Activated CD4-positive, alpha-beta T cell treated with anti-CD3 and anti-CD28 coated beads for 36 hours (primary cell): ENCODE measurements around the gene POGLUT2. TPM values are rescaled to one million over a fixed set of nuclear protein-coding genes. Genes with fewer than 3 reads are reported as not detected.
A peak's percentile ranks its signal among the peaks of the same experiment; 100 is the strongest.

Experiments used
- ATAC-seq: fragments of 200-7000 bp; cut with Tn5 transposase; one replicate; pipeline ENCODE4 v1.10.0; 2021; ENCODE audit warnings: mild to moderate bottlenecking, moderate library complexity
- CTCF ChIA-PET: fragments of 350-600 bp; sonication (Branson Sonifier 250); formaldehyde crosslinking; loops from one replicate; lab custom pipeline; 2021; ENCODE audit warnings: antibody characterized with exemption; lab: Charles Lee
- POLR2A ChIA-PET: fragments of 350-600 bp; sonication (Branson Sonifier 250); formaldehyde crosslinking; loops from one replicate; lab custom pipeline; 2021; ENCODE audit warnings: antibody characterized with exemption, inconsistent platforms; lab: Charles Lee
- DNase-seq: peaks from one replicate; pipeline ENCODE4 v3.0.0-alpha.2; 2020
- H3K27ac Mint-ChIP-seq: one replicate; pipeline ENCODE4 v1.8.0; 2021; ENCODE audit warnings: mixed read lengths
- H3K27me3 Mint-ChIP-seq: one replicate; pipeline ENCODE4 v1.8.0; 2021; ENCODE audit warnings: mixed read lengths
- H3K36me3 Mint-ChIP-seq: one replicate; pipeline ENCODE4 v1.8.0; 2021; ENCODE audit warnings: low read depth, mixed read lengths
- H3K4me1 Mint-ChIP-seq: one replicate; pipeline ENCODE4 v1.8.0; 2021; ENCODE audit warnings: mixed read lengths
- H3K4me3 Mint-ChIP-seq: one replicate; pipeline ENCODE4 v1.8.0; 2021; ENCODE audit warnings: mild to moderate bottlenecking, moderate library complexity, mixed read lengths
- H3K9me3 Mint-ChIP-seq: one replicate; pipeline ENCODE4 v1.8.0; 2021; ENCODE audit warnings: low read depth, mixed read lengths
- intact Hi-C, 2 experiments: fragments of 100-400 bp; cut with DNase I in 1 of 2; cut with micrococcal nuclease in 1 of 2; formaldehyde crosslinking; loops; one replicate each; pipeline versions ENCODE4 v1.14.2 to v1.15.1; 2022 to 2024; cut with DNase I, micrococcal nuclease
- total RNA-seq, 2 experiments: library from RNA; stranded (reverse); gene quantifications; one replicate each; pipeline ENCODE4 v1.2.3, GENCODE V29; 2021

The POGLUT2 gene
- total RNA-seq, 2 experiments from 2014 or later = 3.3 to 3.7 TPM

- CTCF ChIA-PET = no interaction called here
- POLR2A ChIA-PET = no interaction called here
- intact Hi-C loops = loop anchor here in 1 of 2 experiments (10.0 kb wide), 1 partner anchor 383 kb away; no protein-coding TSS in a partner anchor
- ATAC-seq (no peak), DNase-seq (no peak)
- H3K4me3 Mint-ChIP-seq = no peak overlapping the region
- H3K27ac Mint-ChIP-seq = no peak overlapping the region
- H3K36me3 Mint-ChIP-seq = peaks cover 19% of the 10 kb centered on the region
- peaks cover 6% of the 10 kb centered on the region for H3K9me3 Mint-ChIP-seq
- H3K4me1 Mint-ChIP-seq = peaks cover 40% of the 10 kb centered on the region
- no peaks in the 10 kb centered on the region for H3K27me3 Mint-ChIP-seq
Measured at GRCh38 chr13:102777736-102778135, 21.0 kb downstream of the POGLUT2 start.

DNA sequence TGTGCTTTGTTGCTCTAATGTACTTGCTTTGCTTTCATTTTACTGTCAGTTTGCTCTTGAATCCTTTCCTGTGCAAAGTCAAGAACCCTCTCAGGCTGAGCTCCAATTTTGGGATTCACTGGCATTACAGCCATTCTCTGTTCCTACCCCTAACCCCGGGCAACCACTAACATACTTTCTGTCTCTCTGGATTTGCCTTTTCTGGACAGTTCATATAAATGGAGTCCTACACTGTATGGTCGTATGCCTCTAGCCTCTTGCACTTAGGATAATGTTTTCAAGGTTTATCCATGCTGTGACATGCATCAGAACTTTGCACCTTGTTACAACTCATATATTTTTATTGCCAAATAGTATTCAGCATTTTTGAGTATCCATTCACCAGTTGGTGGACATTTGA lies 22.5 kb downstream of the POGLUT2 start:
- DNase-seq (no peak), ATAC-seq (no peak)
- H3K36me3 Mint-ChIP-seq = peaks cover 13% of the 10 kb centered on the region
- H3K4me3 Mint-ChIP-seq = no peak overlapping the region
- no peaks in the 10 kb centered on the region for H3K27me3 Mint-ChIP-seq
- H3K27ac Mint-ChIP-seq = no peak overlapping the region
- intact Hi-C loops = loop anchor here in 1 of 2 experiments (10.0 kb wide), 1 partner anchor 381 kb away; no protein-coding TSS in a partner anchor
- POLR2A ChIA-PET = no interaction called here
- peaks cover 54% of the 10 kb centered on the region for H3K4me1 Mint-ChIP-seq
- CTCF ChIA-PET = no interaction called here
- peaks cover 6% of the 10 kb centered on the region for H3K9me3 Mint-ChIP-seq

- DNase-seq (no peak), ATAC-seq (no peak)
- Mint-ChIP-seq H3K9me3 (no peaks in the 10 kb centered on the region), H3K27me3 (no peaks in the 10 kb centered on the region), H3K27ac (peak overlapping the region; percentile 93), H3K36me3 (peaks cover 7% of the 10 kb centered on the region), H3K4me1 (peaks cover 56% of the 10 kb centered on the region), H3K4me3 (peak overlapping the region; percentile 73)
- intact Hi-C loops = loop anchor here in 1 of 2 experiments (5.0 to 10.0 kb wide), 2 partner anchors 93 to 380 kb away; no protein-coding TSS in a partner anchor
- ChIA-PET CTCF (interaction anchor here (0.6 to 1.4 kb wide), 6 partner anchors 10 to 1286 kb away, joined by 3 to 4 read pairs (median 3); no protein-coding TSS in a partner anchor), POLR2A (interaction anchor here (2.2 kb wide), 1 partner anchor 71 kb away, joined by 7 read pairs; the partner anchor contains the start of gene ERCC5)
Measured at GRCh38 chr13:102774591-102775520, 23.9 kb downstream of the POGLUT2 start.

- H3K27ac Mint-ChIP-seq = peak overlapping the region; percentile 93
- H3K27me3 Mint-ChIP-seq = no peaks in the 10 kb centered on the region
- peaks cover 51% of the 10 kb centered on the region for H3K4me1 Mint-ChIP-seq
- H3K36me3 Mint-ChIP-seq = peaks cover 7% of the 10 kb centered on the region
- no peaks in the 10 kb centered on the region for H3K9me3 Mint-ChIP-seq
- CTCF ChIA-PET = interaction anchor here (0.7 to 1.4 kb wide), 7 partner anchors 11 to 183 kb away, joined by 3 to 4 read pairs (median 3); no protein-coding TSS in a partner anchor
- intact Hi-C loops = loop anchor here in 1 of 2 experiments (5.0 to 10.0 kb wide), 2 partner anchors 92 to 379 kb away; no protein-coding TSS in a partner anchor
- peak overlapping the region; percentile 73 for H3K4me3 Mint-ChIP-seq
- POLR2A ChIA-PET = interaction anchor here (1.2 to 2.2 kb wide), 3 partner anchors 71 to 178 kb away, joined by 5 to 11 read pairs (median 7); partner anchors contain the start of genes ERCC5 and TPP2
- ATAC-seq = peak; percentile 1
- no peak for DNase-seq
Measured at GRCh38 chr13:102774214-102774568, 24.6 kb downstream of the POGLUT2 start.

DNA sequence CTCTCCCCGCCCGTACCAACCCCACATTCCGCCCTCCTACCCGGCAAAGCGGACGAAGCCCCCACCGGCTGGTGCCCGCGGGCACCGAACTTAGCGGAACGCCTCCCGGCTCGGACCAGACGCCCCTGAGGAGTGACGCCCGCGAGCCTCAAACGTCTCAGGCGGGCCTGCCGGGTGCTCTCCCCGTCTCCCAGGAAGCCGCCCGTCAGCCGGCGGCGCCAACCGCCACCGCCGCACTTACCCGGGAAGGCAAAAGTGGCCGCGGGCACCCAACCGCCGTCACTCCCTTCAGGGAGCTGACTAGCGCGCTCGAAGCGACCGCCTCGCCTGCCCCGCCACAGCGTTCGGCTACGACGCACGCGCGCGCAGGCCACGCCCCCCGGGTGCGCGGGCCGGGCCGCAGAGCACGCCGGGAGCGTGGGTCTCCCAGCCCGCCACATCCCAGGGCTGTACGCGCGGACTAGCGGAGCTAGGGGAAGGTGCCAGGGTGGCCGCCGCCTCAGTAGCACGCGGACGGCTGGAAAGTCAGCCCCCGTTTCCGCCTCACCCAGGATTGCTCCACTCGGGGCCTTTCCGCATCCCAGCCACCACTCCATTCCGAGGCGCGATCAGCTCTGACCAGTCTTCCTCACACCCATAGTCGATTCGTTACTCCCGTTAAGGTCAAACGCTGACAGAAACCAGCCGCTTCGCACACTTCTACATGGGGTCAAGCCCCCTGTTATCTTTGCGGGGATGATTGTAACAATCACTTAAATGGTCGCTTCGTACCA lies 25.1 kb downstream of the POGLUT2 start, which contains the start of gene TEX30:
TSS of gene TEX30 (minus strand) at position 346 of the 773 bp plus-strand sequence. CDS start 3,760 bp downstream, outside the sequence.
- H3K4me3 Mint-ChIP-seq = peak within 1 kb of the TSS; percentile 73
- ATAC-seq = peak; percentile 97
- no peaks in the 10 kb centered on the region for H3K27me3 Mint-ChIP-seq
- H3K27ac Mint-ChIP-seq = peak within 1 kb of the TSS; percentile 93
- ChIA-PET CTCF (interaction anchor here (0.7 to 1.4 kb wide), 7 partner anchors 16 to 182 kb away, joined by 3 to 4 read pairs (median 3); no protein-coding TSS in a partner anchor), POLR2A (interaction anchor here (1.1 to 2.2 kb wide), 4 partner anchors 71 to 177 kb away, joined by 3 to 11 read pairs (median 6); partner anchors contain the start of genes ERCC5 and TPP2)
- peak; percentile 91 for DNase-seq
- H3K9me3 Mint-ChIP-seq = no peaks in the 10 kb centered on the region
- H3K4me1 Mint-ChIP-seq = peaks cover 48% of the 10 kb centered on the region
- intact Hi-C loops = loop anchor here (1.0 to 10.0 kb wide), 7 partner anchors 27 to 379 kb away; partner anchors contain the start of gene TPP2 (in 2 of the 2)
- peaks cover 7% of the 10 kb centered on the region for H3K36me3 Mint-ChIP-seq

DNA sequence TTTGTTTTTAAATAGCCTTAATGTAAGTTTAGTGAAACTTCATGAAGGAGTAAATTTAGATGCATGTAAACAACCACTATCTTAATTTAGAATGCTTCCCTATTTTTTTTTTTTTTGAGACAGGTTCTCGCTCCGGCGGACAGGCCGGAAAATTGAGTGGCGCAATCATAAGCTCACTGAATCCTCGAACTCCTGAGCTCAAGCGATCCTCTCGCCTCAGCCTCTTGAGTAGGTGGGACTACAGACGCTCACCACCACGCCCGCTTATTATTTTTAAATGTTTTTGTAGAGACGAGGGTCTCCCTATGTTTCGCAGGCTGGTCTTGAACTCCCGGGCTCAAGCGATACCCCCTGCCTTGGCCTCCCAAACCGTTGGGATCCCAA lies 26.7 kb downstream of the POGLUT2 start:
- no peak for DNase-seq
- ATAC-seq = no peak
- Mint-ChIP-seq H3K27ac (no peak overlapping the region), H3K4me3 (peak overlapping the region; percentile 73), H3K36me3 (peaks cover 8% of the 10 kb centered on the region), H3K27me3 (no peaks in the 10 kb centered on the region), H3K9me3 (no peaks in the 10 kb centered on the region), H3K4me1 (peaks cover 48% of the 10 kb centered on the region)
- intact Hi-C loops = loop anchor here (2.0 to 10.0 kb wide), 3 partner anchors 90 to 377 kb away; no protein-coding TSS in a partner anchor
- POLR2A ChIA-PET = no interaction called here
- CTCF ChIA-PET = interaction anchor here (0.6 to 1.3 kb wide), 3 partner anchors 29 to 76 kb away, joined by 3 to 4 read pairs (median 4); no protein-coding TSS in a partner anchor

DNA sequence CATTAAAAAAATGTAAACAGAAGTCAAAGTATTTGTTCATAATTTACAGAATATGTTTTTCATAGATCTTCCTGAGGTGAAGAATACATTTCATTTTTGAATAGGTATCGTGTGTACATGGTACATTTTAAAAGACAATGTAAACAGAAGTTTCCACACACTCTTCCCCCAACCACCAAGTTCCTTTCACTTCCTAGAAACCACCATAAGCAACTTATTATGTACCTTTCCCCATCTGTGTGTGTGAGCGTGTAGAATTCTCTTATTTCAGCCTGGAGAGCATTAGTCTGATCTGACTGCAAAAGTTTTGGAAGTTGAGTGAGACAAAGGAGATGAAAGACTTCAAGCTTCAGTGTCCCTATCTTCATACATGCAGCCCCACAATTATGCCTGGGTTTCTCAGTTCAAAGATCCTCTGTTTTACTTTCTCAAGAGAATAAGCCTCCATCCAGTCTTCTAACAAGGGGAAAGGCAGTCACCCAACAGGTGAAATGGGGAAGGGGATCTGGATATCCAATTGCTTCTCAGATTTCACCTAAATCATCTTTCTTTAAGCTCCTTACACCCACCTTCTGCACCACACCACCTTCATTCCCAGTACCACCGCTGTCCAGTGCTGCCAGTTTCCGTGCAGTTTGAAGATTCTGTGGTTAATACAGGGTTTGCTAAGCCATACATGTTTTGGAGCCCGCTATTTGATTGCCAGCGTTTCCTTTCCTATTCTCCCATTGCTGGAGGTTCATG lies 27.3 kb downstream of the POGLUT2 start:
- intact Hi-C loops = loop anchor here (2.0 to 10.0 kb wide), 3 partner anchors 89 to 377 kb away; no protein-coding TSS in a partner anchor
- peak overlapping the region; percentile 73 for H3K4me3 Mint-ChIP-seq
- ChIA-PET CTCF (interaction anchor here (0.6 to 1.3 kb wide), 3 partner anchors 29 to 76 kb away, joined by 3 to 4 read pairs (median 4); no protein-coding TSS in a partner anchor), POLR2A (no interaction called here)
- H3K4me1 Mint-ChIP-seq = peaks cover 48% of the 10 kb centered on the region
- H3K9me3 Mint-ChIP-seq = no peaks in the 10 kb centered on the region
- no peak for DNase-seq
- no peak for ATAC-seq
- peaks cover 14% of the 10 kb centered on the region for H3K36me3 Mint-ChIP-seq
- no peaks in the 10 kb centered on the region for H3K27me3 Mint-ChIP-seq
- H3K27ac Mint-ChIP-seq = no peak overlapping the region

DNA sequence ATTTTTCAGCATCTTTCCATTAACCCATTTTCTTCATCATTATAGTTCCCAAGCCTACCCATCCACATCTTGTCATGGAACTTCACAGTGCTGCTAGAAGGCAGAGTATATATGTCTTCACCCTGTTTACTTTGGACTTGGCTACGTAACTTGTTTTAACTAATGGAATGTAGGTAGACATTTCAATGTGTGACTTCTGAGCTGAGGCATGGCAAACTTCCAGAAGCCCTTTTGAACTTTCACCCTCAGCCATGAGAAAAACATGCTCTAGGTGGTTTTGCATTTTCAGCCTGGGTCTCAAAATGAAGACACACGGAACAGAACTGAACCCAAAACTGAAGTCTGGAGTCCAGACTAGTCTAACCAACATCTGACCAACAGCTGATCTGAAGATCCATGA lies 28.3 kb downstream of the POGLUT2 start:
- Mint-ChIP-seq H3K4me1 (peaks cover 48% of the 10 kb centered on the region), H3K36me3 (peaks cover 16% of the 10 kb centered on the region), H3K27ac (no peak overlapping the region), H3K27me3 (no peaks in the 10 kb centered on the region), H3K4me3 (no peak overlapping the region), H3K9me3 (no peaks in the 10 kb centered on the region)
- DNase-seq = no peak
- POLR2A ChIA-PET = no interaction called here
- CTCF ChIA-PET = no interaction called here
- intact Hi-C loops = loop anchor here in 1 of 2 experiments (5.0 to 10.0 kb wide), 2 partner anchors 88 to 376 kb away; no protein-coding TSS in a partner anchor
- no peak for ATAC-seq

- ChIA-PET POLR2A (no interaction called here), CTCF (interaction anchor here (0.9 to 1.5 kb wide), 2 partner anchors 39 to 188 kb away, joined by 3 read pairs; no protein-coding TSS in a partner anchor)
- Mint-ChIP-seq H3K4me1 (peaks cover 44% of the 10 kb centered on the region), H3K27ac (no peak overlapping the region), H3K4me3 (no peak overlapping the region), H3K9me3 (no peaks in the 10 kb centered on the region), H3K27me3 (no peaks in the 10 kb centered on the region), H3K36me3 (peaks cover 17% of the 10 kb centered on the region)
- no peak for ATAC-seq
- DNase-seq = no peak
- intact Hi-C loops = loop anchor here in 1 of 2 experiments (5.0 to 10.0 kb wide), 2 partner anchors 87 to 375 kb away; no protein-coding TSS in a partner anchor
Measured at GRCh38 chr13:102769679-102770078, 29.1 kb downstream of the POGLUT2 start.

GRCh38 chr13:102768909-102769308 lies 29.9 kb downstream of the POGLUT2 start:
- no peak for ATAC-seq
- Mint-ChIP-seq H3K9me3 (no peaks in the 10 kb centered on the region), H3K27me3 (no peaks in the 10 kb centered on the region), H3K36me3 (peaks cover 17% of the 10 kb centered on the region), H3K4me1 (peaks cover 36% of the 10 kb centered on the region), H3K4me3 (no peak overlapping the region), H3K27ac (no peak overlapping the region)
- no peak for DNase-seq
- ChIA-PET CTCF (interaction anchor here (0.7 to 1.5 kb wide), 3 partner anchors 39 to 1991 kb away, joined by 3 to 4 read pairs (median 3); no protein-coding TSS in a partner anchor), POLR2A (no interaction called here)
- intact Hi-C loops = no loop called here
